WTC11 (cell line): ENCODE measurements around the gene COX6B2. TPM values are rescaled to one million over a fixed set of nuclear protein-coding genes. Genes with fewer than 3 reads are reported as not detected.

ENCODE experiments used
- ATAC-seq: fragments of 200-7000 bp; cut with Tn5 transposase; 2 replicates; pipeline ENCODE4 v1.10.0; 2021; ENCODE audit warnings: mild to moderate bottlenecking, moderate library complexity
- CTCF ChIA-PET: fragments of 300-600 bp; sonication (Branson Sonifier 250); formaldehyde crosslinking; loops from one replicate; lab custom pipeline; 2021; ENCODE audit warnings: antibody characterized with exemption; lab: Charles Lee
- POLR2A ChIA-PET: fragments of 350-600 bp; sonication (Branson Sonifier 250); formaldehyde crosslinking; loops from one replicate; lab custom pipeline; 2021; ENCODE audit warnings: antibody characterized with exemption; lab: Charles Lee
- DNase-seq: peaks from one replicate; pipeline ENCODE4 v3.0.0; 2021; ENCODE audit warnings: low spot score
- H3K27ac Mint-ChIP-seq: 2 replicates; pipeline ENCODE4 v1.8.0; 2021; ENCODE audit warnings: mixed read lengths
- H3K27me3 Mint-ChIP-seq: 2 replicates; pipeline ENCODE4 v1.8.0; 2021; ENCODE audit warnings: low read depth, mild to moderate bottlenecking, moderate library complexity, mixed read lengths
- H3K36me3 Mint-ChIP-seq: 2 replicates; pipeline ENCODE4 v1.8.0; 2021; ENCODE audit warnings: mixed read lengths
- H3K4me1 Mint-ChIP-seq: 2 replicates; pipeline ENCODE4 v1.8.0; 2022; ENCODE audit warnings: mixed read lengths
- H3K4me3 Mint-ChIP-seq: 2 replicates; pipeline ENCODE4 v1.8.0; 2021; ENCODE audit warnings: mild to moderate bottlenecking, moderate library complexity, mixed read lengths
- H3K9me3 Mint-ChIP-seq: 2 replicates; pipeline ENCODE4 v1.8.0; 2021; ENCODE audit warnings: mixed read lengths
- ELF4 ChIP-seq: sonication (generic); formaldehyde crosslinking; IDR thresholded peaks from 2 replicates; pipeline ENCODE4 v1.8.1; 2022; ENCODE audit warnings: low read depth, mild to moderate bottlenecking, moderate library complexity, missing genetic modification reagents
- NFE2L1 ChIP-seq: sonication (generic); formaldehyde crosslinking; IDR thresholded peaks from 2 replicates; pipeline ENCODE4 v1.8.1; 2023; ENCODE audit warnings: missing genetic modification reagents
- NR1H2 ChIP-seq: sonication (generic); formaldehyde crosslinking; IDR thresholded peaks from 2 replicates; pipeline ENCODE4 v1.9.0; 2021; ENCODE audit warnings: mild to moderate bottlenecking, moderate library complexity, missing genetic modification reagents
- OVOL2 ChIP-seq: fragments of 250-450 bp; sonication (Bioruptor Pico); IDR thresholded peaks from 2 replicates; pipeline ENCODE4 v1.9.0; 2021; ENCODE audit warnings: mild to moderate bottlenecking, borderline replicate concordance
- ZNF138 ChIP-seq: sonication (generic); formaldehyde crosslinking; conservative IDR thresholded peaks from 2 replicates; pipeline ENCODE4 v1.8.1; 2022; ENCODE audit warnings: mild to moderate bottlenecking, moderate library complexity, missing genetic modification reagents
- ZNF232 ChIP-seq: sonication (generic); formaldehyde crosslinking; IDR thresholded peaks from 2 replicates; pipeline ENCODE4 v1.8.0; 2022; ENCODE audit warnings: mild to moderate bottlenecking, missing genetic modification reagents
- ZNF317 ChIP-seq: sonication (generic); formaldehyde crosslinking; IDR thresholded peaks from 2 replicates; pipeline ENCODE4 v1.8.1; 2023; ENCODE audit warnings: low read depth, mild to moderate bottlenecking, moderate library complexity, missing genetic modification reagents, borderline replicate concordance
- total RNA-seq: library from RNA; stranded (reverse); gene quantifications from 3 replicates; pipeline ENCODE4 v1.2.3, GENCODE V29; 2021
- TF ChIP-seq, protein P1 (sequence below): fragments of 250-450 bp; sonication (Bioruptor Pico); IDR thresholded peaks from 2 replicates; pipeline ENCODE4 v1.9.0; 2021; ENCODE audit warnings: mild to moderate bottlenecking
- TF ChIP-seq, protein P2 (sequence below): fragments of 200-600 bp; IDR thresholded peaks from 2 replicates; pipeline ENCODE4 v1.8.0; 2022; ENCODE audit warnings: antibody characterized with exemption
- TF ChIP-seq, protein P3 (sequence below): sonication (generic); formaldehyde crosslinking; IDR thresholded peaks from 2 replicates; pipeline ENCODE4 v1.8.1; 2023; ENCODE audit warnings: mild to moderate bottlenecking, missing genetic modification reagents
- TF ChIP-seq, protein P4 (sequence below): fragments of 250-450 bp; sonication (Bioruptor Pico); conservative IDR thresholded peaks from 2 replicates; pipeline ENCODE4 v1.9.0; 2021; ENCODE audit warnings: mild to moderate bottlenecking
- TF ChIP-seq, protein P5 (sequence below): fragments of 250-450 bp; sonication (Bioruptor Pico); IDR thresholded peaks from 2 replicates; pipeline ENCODE4 v1.9.0; 2021; ENCODE audit warnings: mild to moderate bottlenecking, borderline replicate concordance

Gene COX6B2
- total RNA-seq, 1 experiment from 2014 or later: 4.3 TPM

DNA sequence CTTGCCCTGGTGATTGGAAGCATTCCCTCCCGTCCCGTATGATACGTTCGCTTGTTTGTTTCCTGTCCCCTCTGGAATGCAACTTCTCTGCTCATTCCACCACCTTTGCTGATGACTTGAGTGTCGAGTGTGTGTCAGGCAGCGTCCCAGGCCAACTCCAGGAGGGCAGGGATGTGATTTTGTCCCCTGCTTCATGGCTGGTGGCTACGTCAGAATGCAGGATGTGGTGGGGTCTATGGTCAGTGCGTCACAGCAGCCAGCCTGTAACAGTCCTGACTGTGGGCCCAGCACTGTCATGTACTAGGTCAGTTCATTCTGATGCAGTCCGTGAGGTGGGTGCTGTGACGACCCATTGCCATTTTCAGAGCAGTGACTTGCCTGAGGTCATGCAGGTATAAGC, 54.5 kb downstream of the COX6B2 start:
- H3K27me3 Mint-ChIP-seq: no peaks in the 10 kb centered on the region
- CTCF ChIA-PET: interaction anchor here (1.1 to 2.6 kb wide), 2 partner anchors 9 to 20 kb away, joined by 3 to 19 read pairs; partner anchors contain the start of gene HSPBP1
- H3K27ac Mint-ChIP-seq: no peak overlapping the region
- TF ChIP-seq ZNF232 (CRISPR knock-in tag): no peak
- TF ChIP-seq OVOL2 (CRISPR knock-in tag): no peak
- TF ChIP-seq, protein P1, sequence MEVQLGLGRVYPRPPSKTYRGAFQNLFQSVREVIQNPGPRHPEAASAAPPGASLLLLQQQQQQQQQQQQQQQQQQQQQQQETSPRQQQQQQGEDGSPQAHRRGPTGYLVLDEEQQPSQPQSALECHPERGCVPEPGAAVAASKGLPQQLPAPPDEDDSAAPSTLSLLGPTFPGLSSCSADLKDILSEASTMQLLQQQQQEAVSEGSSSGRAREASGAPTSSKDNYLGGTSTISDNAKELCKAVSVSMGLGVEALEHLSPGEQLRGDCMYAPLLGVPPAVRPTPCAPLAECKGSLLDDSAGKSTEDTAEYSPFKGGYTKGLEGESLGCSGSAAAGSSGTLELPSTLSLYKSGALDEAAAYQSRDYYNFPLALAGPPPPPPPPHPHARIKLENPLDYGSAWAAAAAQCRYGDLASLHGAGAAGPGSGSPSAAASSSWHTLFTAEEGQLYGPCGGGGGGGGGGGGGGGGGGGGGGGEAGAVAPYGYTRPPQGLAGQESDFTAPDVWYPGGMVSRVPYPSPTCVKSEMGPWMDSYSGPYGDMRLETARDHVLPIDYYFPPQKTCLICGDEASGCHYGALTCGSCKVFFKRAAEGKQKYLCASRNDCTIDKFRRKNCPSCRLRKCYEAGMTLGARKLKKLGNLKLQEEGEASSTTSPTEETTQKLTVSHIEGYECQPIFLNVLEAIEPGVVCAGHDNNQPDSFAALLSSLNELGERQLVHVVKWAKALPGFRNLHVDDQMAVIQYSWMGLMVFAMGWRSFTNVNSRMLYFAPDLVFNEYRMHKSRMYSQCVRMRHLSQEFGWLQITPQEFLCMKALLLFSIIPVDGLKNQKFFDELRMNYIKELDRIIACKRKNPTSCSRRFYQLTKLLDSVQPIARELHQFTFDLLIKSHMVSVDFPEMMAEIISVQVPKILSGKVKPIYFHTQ: no peak
- TF ChIP-seq, protein P2, sequence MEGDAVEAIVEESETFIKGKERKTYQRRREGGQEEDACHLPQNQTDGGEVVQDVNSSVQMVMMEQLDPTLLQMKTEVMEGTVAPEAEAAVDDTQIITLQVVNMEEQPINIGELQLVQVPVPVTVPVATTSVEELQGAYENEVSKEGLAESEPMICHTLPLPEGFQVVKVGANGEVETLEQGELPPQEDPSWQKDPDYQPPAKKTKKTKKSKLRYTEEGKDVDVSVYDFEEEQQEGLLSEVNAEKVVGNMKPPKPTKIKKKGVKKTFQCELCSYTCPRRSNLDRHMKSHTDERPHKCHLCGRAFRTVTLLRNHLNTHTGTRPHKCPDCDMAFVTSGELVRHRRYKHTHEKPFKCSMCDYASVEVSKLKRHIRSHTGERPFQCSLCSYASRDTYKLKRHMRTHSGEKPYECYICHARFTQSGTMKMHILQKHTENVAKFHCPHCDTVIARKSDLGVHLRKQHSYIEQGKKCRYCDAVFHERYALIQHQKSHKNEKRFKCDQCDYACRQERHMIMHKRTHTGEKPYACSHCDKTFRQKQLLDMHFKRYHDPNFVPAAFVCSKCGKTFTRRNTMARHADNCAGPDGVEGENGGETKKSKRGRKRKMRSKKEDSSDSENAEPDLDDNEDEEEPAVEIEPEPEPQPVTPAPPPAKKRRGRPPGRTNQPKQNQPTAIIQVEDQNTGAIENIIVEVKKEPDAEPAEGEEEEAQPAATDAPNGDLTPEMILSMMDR: no peak
- TF ChIP-seq, protein P3, sequence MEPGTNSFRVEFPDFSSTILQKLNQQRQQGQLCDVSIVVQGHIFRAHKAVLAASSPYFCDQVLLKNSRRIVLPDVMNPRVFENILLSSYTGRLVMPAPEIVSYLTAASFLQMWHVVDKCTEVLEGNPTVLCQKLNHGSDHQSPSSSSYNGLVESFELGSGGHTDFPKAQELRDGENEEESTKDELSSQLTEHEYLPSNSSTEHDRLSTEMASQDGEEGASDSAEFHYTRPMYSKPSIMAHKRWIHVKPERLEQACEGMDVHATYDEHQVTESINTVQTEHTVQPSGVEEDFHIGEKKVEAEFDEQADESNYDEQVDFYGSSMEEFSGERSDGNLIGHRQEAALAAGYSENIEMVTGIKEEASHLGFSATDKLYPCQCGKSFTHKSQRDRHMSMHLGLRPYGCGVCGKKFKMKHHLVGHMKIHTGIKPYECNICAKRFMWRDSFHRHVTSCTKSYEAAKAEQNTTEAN (CRISPR knock-in tag): no peak
- TF ChIP-seq, protein P4, sequence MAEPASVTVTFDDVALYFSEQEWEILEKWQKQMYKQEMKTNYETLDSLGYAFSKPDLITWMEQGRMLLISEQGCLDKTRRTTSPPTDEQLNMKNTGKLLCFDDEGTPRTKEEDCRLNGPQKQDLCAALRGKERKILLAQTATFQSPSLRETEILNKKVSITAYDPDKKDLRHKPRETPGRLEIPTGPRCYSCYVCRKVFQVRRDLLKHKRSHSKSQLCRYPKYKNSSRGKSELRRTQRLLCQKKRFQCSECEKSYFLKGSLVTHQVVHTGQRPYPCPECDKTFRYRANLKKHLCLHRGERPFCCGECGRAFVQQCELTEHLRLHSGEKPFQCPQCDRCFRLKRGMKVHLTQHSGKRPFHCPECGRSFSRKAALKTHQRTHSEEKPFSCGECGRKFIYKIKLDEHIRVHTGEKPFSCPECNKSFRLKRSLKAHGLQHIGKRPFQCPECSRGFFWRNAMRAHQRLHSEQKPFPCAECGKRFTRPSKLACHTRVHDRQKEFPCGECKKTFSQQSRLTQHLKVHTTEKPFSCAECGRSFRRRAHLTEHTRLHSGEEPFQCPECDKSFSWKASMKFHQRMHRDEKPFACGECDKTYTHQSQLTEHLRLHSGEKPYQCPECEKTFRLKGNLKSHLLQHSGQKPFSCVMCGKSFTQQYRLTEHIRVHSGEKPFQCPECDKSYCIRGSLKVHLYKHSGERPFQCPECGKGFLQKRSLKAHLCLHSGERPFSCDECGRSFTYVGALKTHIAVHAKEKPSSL (CRISPR knock-in tag): no peak
- TF ChIP-seq, protein P5, sequence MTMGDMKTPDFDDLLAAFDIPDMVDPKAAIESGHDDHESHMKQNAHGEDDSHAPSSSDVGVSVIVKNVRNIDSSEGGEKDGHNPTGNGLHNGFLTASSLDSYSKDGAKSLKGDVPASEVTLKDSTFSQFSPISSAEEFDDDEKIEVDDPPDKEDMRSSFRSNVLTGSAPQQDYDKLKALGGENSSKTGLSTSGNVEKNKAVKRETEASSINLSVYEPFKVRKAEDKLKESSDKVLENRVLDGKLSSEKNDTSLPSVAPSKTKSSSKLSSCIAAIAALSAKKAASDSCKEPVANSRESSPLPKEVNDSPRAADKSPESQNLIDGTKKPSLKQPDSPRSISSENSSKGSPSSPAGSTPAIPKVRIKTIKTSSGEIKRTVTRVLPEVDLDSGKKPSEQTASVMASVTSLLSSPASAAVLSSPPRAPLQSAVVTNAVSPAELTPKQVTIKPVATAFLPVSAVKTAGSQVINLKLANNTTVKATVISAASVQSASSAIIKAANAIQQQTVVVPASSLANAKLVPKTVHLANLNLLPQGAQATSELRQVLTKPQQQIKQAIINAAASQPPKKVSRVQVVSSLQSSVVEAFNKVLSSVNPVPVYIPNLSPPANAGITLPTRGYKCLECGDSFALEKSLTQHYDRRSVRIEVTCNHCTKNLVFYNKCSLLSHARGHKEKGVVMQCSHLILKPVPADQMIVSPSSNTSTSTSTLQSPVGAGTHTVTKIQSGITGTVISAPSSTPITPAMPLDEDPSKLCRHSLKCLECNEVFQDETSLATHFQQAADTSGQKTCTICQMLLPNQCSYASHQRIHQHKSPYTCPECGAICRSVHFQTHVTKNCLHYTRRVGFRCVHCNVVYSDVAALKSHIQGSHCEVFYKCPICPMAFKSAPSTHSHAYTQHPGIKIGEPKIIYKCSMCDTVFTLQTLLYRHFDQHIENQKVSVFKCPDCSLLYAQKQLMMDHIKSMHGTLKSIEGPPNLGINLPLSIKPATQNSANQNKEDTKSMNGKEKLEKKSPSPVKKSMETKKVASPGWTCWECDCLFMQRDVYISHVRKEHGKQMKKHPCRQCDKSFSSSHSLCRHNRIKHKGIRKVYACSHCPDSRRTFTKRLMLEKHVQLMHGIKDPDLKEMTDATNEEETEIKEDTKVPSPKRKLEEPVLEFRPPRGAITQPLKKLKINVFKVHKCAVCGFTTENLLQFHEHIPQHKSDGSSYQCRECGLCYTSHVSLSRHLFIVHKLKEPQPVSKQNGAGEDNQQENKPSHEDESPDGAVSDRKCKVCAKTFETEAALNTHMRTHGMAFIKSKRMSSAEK (CRISPR knock-in tag): no peak
- no peak for TF ChIP-seq ELF4 (CRISPR knock-in tag)
- TF ChIP-seq ZNF138 (CRISPR knock-in tag): no peak
- TF ChIP-seq NR1H2 (CRISPR knock-in tag): no peak
- no peak for TF ChIP-seq ZNF317 (CRISPR knock-in tag)
- no peak for TF ChIP-seq NFE2L1 (CRISPR knock-in tag)
- peaks cover 33% of the 10 kb centered on the region for H3K36me3 Mint-ChIP-seq
- peaks cover 19% of the 10 kb centered on the region for H3K4me1 Mint-ChIP-seq
- POLR2A ChIA-PET: no interaction called here
- no peaks in the 10 kb centered on the region for H3K9me3 Mint-ChIP-seq
- H3K4me3 Mint-ChIP-seq: no peak overlapping the region
- ATAC-seq (no peak), DNase-seq (no peak)

Other genes with a start within 250 kb of the COX6B2 start
- 88.4 to 99.3 TPM (median 92.3 TPM) in 3 replicates for gene PPP1R12C, start 237.1 kb downstream of the COX6B2 start, total RNA-seq
- 50.6 to 127 TPM (median 108 TPM) in 3 replicates for gene TNNT1, start 205.5 kb downstream of the COX6B2 start, total RNA-seq
- 15.0 to 36.7 TPM (median 34.0 TPM) in 3 replicates for gene TNNI3, start 197.0 kb downstream of the COX6B2 start, total RNA-seq
- 4.0 to 5.9 TPM (median 5.6 TPM) in 3 replicates for gene DNAAF3, start 188.1 kb downstream of the COX6B2 start, total RNA-seq
- 0.77 to 2.5 TPM (median 1.1 TPM) in 3 replicates for gene SYT5, start 174.4 kb downstream of the COX6B2 start, total RNA-seq
- gene PTPRH, start 145.2 kb downstream of the COX6B2 start, total RNA-seq: 0.41 to 0.63 TPM (median 0.44 TPM) in 3 replicates
- gene TMEM86B, start 126.0 kb downstream of the COX6B2 start, total RNA-seq: 3.5 to 4.2 TPM (median 4.1 TPM) in 3 replicates
- 78.4 to 91.8 TPM (median 83.2 TPM) in 3 replicates for gene PPP6R1, start 95.7 kb downstream of the COX6B2 start, total RNA-seq
- gene HSPBP1, start 74.6 kb downstream of the COX6B2 start, total RNA-seq: 57.1 to 65.2 TPM (median 60.9 TPM) in 3 replicates
- 49.2 to 52.4 TPM (median 49.7 TPM) in 3 replicates for gene BRSK1, start 70.7 kb downstream of the COX6B2 start, total RNA-seq
- 0.44 to 0.50 TPM in 2 of 3 replicates, not detected in the other for gene TMEM150B, start 29.4 kb downstream of the COX6B2 start, total RNA-seq
- gene KMT5C, start 14.8 kb downstream of the COX6B2 start, total RNA-seq: 49.1 to 63.1 TPM (median 52.3 TPM) in 3 replicates
- gene GARIN5B, start 8.5 kb upstream of the COX6B2 start, total RNA-seq: 0.07 to 0.09 TPM in 2 of 3 replicates, not detected in the other
- 1.2 to 1.8 TPM (median 1.6 TPM) in 3 replicates for gene IL11, start 15.7 kb upstream of the COX6B2 start, total RNA-seq
- gene TMEM190, start 22.1 kb upstream of the COX6B2 start, total RNA-seq: 0.33 to 2.6 TPM (median 0.82 TPM) in 3 replicates
- gene TMEM238, start 29.6 kb upstream of the COX6B2 start, total RNA-seq: 5.8 to 8.3 TPM (median 6.5 TPM) in 3 replicates
- gene RPL28, start 31.2 kb upstream of the COX6B2 start, total RNA-seq: 2,505 to 2,895 TPM (median 2,837 TPM) in 3 replicates
- gene UBE2S, start 53.1 kb upstream of the COX6B2 start, total RNA-seq: 442 to 516 TPM (median 467 TPM) in 3 replicates
- gene SHISA7, start 88.6 kb upstream of the COX6B2 start, total RNA-seq: 0.79 to 0.94 TPM (median 0.87 TPM) in 3 replicates
- gene ISOC2, start 106.9 kb upstream of the COX6B2 start, total RNA-seq: 96.3 to 96.6 TPM (median 96.4 TPM) in 3 replicates
- gene C19orf85, start 110.0 kb upstream of the COX6B2 start, total RNA-seq: 2.1 to 2.5 TPM (median 2.2 TPM) in 3 replicates
- 14.0 to 23.6 TPM (median 17.8 TPM) in 3 replicates for gene ZNF628, start 121.9 kb upstream of the COX6B2 start, total RNA-seq
- gene NAT14, start 130.5 kb upstream of the COX6B2 start, total RNA-seq: 71.9 to 87.7 TPM (median 74.8 TPM) in 3 replicates
- 1.8 to 2.9 TPM (median 2.5 TPM) in 3 replicates for gene SSC5D, start 133.7 kb upstream of the COX6B2 start, total RNA-seq
- gene SBK2, start 182.4 kb upstream of the COX6B2 start, total RNA-seq: 5.2 to 6.4 TPM (median 5.8 TPM) in 3 replicates
- 0.90 to 1.3 TPM (median 1.1 TPM) in 3 replicates for gene SBK3, start 190.8 kb upstream of the COX6B2 start, total RNA-seq
- gene ZNF579, start 226.1 kb upstream of the COX6B2 start, total RNA-seq: 29.7 to 30.4 TPM (median 30.0 TPM) in 3 replicates
- gene FIZ1, start 244.8 kb upstream of the COX6B2 start, total RNA-seq: 20.1 to 22.7 TPM (median 20.6 TPM) in 3 replicates
- gene ZNF524, start 245.6 kb upstream of the COX6B2 start, total RNA-seq: 5.5 to 6.3 TPM (median 5.5 TPM) in 3 replicates